Activated naive CD4-positive, alpha-beta T cell treated with anti-CD3 and anti-CD28 coated beads, Interleukin-2, amount 50 U/mL, for 24 hours (primary cell): ENCODE results near the gene TMEM132D.

Source experiments
- H3K27ac Mint-ChIP-seq: one replicate; pipeline ENCODE4 v1.8.0; 2021; ENCODE audit warnings: mild to moderate bottlenecking, mixed read lengths
- H3K27me3 Mint-ChIP-seq: one replicate; pipeline ENCODE4 v1.8.0; 2021; ENCODE audit warnings: mixed read lengths
- H3K36me3 Mint-ChIP-seq: one replicate; pipeline ENCODE4 v1.8.0; 2021; ENCODE audit warnings: mixed read lengths
- H3K4me1 Mint-ChIP-seq: one replicate; pipeline ENCODE4 v1.8.0; 2021; ENCODE audit warnings: mixed read lengths
- H3K4me3 Mint-ChIP-seq: one replicate; pipeline ENCODE4 v1.8.0; 2021; ENCODE audit warnings: mild to moderate bottlenecking, mixed read lengths
- H3K9me3 Mint-ChIP-seq: one replicate; pipeline ENCODE4 v1.8.0; 2021; ENCODE audit warnings: mixed read lengths

Gene TMEM132D

DNA sequence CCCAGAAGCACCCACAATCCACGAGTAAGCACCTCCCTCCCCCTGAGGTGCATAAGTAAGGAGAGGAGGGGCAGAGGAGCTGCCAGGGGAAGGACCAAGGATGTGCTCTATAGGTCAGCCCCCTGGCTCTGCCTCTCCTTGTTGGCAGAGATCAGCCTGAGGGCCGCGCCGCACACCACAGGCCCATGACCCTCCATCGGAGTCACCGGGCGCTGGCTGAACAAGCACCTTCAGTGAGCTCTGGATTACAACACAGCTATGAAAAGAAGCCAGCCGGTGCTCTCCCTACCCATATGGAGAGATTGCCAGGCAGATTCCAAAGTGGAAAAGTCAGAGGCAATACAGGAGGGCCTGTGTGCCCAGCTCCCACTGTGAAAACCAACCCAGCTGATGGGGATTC lies 793.2 kb downstream of the TMEM132D start:
- no peaks in the 10 kb centered on the region for H3K36me3 Mint-ChIP-seq
- H3K27ac Mint-ChIP-seq: no peak overlapping the region
- H3K4me3 Mint-ChIP-seq: no peak overlapping the region
- H3K9me3 Mint-ChIP-seq: peaks cover 9% of the 10 kb centered on the region
- no peaks in the 10 kb centered on the region for H3K4me1 Mint-ChIP-seq
- no peaks in the 10 kb centered on the region for H3K27me3 Mint-ChIP-seq

DNA sequence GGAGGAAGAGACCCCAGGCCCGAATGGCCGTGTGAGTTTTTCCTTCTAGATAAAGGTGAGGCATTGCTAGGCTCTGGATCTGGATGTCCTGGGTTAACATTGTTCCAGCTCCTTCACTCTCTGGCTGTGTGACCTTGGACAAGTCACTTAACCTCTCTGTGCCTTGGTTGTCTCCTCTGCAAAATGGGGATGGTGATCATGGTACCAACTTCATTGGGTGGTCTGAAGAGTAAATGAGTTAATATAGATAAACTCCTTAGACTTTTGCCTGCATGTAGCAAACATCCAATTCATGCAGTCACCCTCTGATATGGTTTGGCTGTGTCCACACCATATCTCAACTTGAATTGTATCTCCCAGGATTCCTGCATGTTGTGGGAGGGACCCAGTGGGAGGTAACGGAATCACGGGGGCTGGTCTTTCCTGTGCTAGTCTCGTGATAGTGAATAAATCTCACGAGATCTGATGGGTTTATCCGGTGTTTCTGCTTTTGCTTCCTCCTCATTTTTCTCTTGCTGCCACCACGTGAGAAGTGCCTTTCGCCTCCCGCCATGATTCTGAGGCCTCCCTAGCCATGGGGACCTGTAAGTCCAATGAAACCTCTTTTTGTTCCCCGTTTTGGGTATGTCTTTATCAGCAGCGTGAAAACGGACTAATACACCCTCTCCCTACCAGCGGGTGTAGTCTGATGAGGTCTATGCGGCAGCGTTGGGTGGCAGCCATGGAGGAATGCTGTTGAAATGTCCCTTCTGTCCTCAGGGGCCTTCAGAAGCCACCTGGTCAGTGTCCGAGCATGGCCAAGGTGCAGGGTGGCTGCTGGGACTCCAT lies 794.4 kb downstream of the TMEM132D start:
- Mint-ChIP-seq H3K4me3 (no peak overlapping the region), H3K27me3 (no peaks in the 10 kb centered on the region), H3K4me1 (no peaks in the 10 kb centered on the region), H3K9me3 (no peaks in the 10 kb centered on the region), H3K36me3 (no peaks in the 10 kb centered on the region), H3K27ac (no peak overlapping the region)

DNA sequence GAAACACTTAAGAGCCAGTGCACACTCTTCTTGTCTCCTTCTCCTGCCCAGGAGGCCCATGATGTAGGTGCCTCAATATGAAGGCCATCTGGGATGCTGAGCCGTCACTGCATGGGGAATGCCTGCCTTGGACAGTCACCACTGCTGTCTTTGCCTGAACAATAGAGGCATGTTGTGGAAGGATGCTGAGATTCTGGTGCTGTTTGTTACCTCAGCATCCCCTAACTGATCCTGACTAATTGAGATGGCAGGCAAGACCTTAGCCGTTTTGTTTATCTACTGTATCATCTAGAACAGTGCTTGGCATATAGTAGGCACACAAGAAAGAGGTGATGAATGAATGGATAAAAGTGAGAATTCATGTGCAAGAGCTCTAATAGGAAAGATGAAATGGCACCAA lies 797.1 kb downstream of the TMEM132D start:
- Mint-ChIP-seq H3K27ac (no peak overlapping the region), H3K36me3 (no peaks in the 10 kb centered on the region), H3K9me3 (peaks cover 4% of the 10 kb centered on the region), H3K4me1 (no peaks in the 10 kb centered on the region), H3K27me3 (no peaks in the 10 kb centered on the region), H3K4me3 (no peak overlapping the region)

DNA sequence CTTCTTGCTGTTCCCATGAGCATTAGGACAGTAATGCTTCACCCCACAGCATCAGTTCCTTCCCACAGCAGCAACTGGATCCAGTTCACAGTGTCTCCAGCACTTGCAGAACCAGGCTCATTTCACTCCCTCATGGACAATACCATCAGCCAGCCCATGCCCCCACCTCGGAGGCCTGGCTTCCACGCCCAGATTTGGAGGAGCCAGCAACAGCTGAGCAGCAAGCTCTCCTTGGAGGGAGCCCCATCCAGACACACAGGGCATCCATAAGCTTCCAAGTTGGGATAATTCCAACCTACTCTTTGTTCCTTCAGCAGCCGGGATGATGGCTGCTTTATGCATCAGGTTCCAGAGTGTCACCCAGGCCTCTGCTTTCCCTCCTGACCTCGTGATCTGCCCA lies 800.6 kb downstream of the TMEM132D start:
- Mint-ChIP-seq H3K27me3 (no peaks in the 10 kb centered on the region), H3K4me3 (no peak overlapping the region), H3K4me1 (no peaks in the 10 kb centered on the region), H3K9me3 (peaks cover 4% of the 10 kb centered on the region), H3K27ac (no peak overlapping the region), H3K36me3 (no peaks in the 10 kb centered on the region)

DNA sequence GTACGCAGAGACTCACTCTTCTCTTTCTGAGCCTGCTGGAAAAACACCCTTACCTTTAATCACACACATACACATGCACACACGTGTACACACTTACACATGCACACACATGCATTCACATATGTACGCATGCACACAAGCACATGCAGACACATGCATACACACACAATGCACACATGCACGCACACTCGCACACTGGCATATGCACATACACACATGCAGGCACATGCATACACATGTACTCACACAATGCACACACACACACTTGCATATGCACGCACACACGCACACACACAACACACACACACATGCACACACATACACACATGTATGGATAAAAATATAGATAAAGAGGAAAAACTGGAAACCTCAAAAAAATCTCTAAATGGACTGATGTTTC lies 801.6 kb downstream of the TMEM132D start:
- H3K27me3 Mint-ChIP-seq: no peaks in the 10 kb centered on the region
- no peaks in the 10 kb centered on the region for H3K4me1 Mint-ChIP-seq
- H3K9me3 Mint-ChIP-seq: peaks cover 4% of the 10 kb centered on the region
- no peak overlapping the region for H3K27ac Mint-ChIP-seq
- H3K36me3 Mint-ChIP-seq: no peaks in the 10 kb centered on the region
- H3K4me3 Mint-ChIP-seq: no peak overlapping the region

DNA sequence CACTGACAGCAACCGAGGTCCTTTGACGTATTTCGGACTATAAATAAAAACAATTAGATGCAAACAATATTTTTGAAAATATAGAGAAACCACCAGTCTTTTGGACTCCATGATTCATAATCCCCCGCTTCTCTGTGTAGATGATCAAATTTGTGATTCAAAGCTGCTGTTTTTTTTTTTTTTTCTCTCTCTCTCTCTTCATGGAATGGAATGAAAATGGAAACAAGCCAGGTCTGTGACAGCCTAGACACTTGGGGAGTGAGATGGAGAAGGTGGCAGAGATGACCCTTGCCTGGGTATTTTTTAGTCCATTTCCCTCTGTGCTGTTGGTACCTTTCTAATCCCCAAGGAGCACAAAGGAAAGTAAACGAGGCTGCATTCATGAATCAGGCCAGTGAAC lies 802.0 kb downstream of the TMEM132D start:
- Mint-ChIP-seq H3K27ac (no peak overlapping the region), H3K9me3 (peaks cover 4% of the 10 kb centered on the region), H3K27me3 (no peaks in the 10 kb centered on the region), H3K4me1 (no peaks in the 10 kb centered on the region), H3K36me3 (no peaks in the 10 kb centered on the region), H3K4me3 (no peak overlapping the region)

DNA sequence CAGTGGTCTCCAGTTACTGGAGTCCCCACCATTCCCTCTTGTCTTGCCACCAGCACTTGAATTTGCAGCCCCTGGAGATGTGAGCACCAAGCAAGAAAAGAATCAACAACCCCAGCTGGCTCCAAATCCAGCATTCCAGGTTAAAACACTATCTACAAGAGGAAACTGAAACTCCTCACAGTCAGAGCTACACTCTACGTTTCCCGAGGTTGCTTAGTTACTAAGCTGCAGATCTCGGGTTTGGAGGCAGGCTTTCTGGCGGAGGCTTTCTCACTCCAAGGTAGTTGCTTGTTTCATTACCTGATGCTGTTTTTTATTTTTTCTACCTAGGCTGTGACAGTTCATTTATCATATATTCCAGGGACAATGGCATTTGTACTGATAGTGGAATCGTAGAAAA lies 802.4 kb downstream of the TMEM132D start:
- H3K27me3 Mint-ChIP-seq: no peaks in the 10 kb centered on the region
- H3K9me3 Mint-ChIP-seq: peaks cover 4% of the 10 kb centered on the region
- H3K4me1 Mint-ChIP-seq: no peaks in the 10 kb centered on the region
- H3K27ac Mint-ChIP-seq: no peak overlapping the region
- no peak overlapping the region for H3K4me3 Mint-ChIP-seq
- H3K36me3 Mint-ChIP-seq: no peaks in the 10 kb centered on the region

DNA sequence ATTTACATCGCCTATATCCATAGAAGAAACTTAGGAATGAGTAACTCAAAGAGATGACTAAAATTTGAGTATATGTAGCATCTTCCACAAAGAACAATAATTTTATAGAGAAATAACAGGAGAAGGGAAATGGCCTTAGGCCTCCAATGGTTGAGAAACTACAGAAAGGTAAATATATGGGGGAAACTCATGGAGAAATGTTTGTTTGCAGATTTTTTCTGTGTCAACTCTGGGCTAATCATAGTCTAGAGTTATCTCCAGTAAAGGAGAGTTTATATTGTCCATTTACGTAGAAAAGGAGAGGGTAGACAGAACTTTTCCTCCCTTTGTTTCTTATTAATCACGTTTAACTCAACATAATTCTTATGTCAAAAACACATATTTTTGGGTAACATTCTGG lies 806.4 kb downstream of the TMEM132D start:
- no peak overlapping the region for H3K4me3 Mint-ChIP-seq
- H3K27me3 Mint-ChIP-seq: no peaks in the 10 kb centered on the region
- H3K9me3 Mint-ChIP-seq: no peaks in the 10 kb centered on the region
- no peak overlapping the region for H3K27ac Mint-ChIP-seq
- no peaks in the 10 kb centered on the region for H3K36me3 Mint-ChIP-seq
- H3K4me1 Mint-ChIP-seq: no peaks in the 10 kb centered on the region

DNA sequence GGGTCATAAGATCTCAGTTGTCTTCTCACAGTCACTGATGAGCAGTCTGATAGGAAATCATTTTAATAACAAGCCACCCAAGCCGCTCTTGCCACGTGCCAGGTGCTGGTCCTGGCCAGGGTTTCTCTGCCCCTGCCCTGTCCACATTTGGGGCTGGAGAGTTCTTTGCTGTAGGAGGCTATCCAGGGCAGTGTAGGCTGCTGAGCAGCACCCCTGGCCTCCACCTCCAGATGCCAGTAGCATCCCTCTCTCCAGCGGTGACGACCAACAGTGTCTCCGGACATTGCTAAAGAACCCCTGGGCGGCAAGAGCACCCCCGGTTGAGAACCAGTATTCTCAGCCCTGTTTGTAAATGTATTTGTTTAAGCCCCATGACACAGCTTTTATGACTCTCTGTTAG lies 806.9 kb downstream of the TMEM132D start:
- Mint-ChIP-seq H3K4me1 (no peaks in the 10 kb centered on the region), H3K36me3 (no peaks in the 10 kb centered on the region), H3K4me3 (no peak overlapping the region), H3K9me3 (no peaks in the 10 kb centered on the region), H3K27ac (no peak overlapping the region), H3K27me3 (no peaks in the 10 kb centered on the region)

DNA sequence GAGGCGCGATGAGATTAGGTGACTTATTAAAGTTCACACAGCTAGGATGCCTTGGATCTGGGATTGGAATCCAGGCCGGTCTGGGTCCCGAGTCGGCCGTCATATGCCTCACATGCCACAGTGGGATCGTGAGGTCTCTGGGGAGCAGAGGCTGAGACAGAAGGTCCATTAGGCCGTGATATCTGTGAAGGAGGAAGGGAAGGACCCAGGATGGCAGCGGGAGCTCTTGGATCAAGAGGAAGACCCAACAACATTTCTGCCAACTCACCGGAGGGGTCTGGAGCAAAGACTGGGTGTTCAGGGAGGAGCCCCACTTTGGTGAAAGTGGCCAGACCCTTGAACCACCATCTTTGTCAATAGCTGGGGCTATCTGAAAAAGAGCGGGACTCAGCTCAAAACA lies 807.6 kb downstream of the TMEM132D start:
- H3K4me3 Mint-ChIP-seq: no peak overlapping the region
- H3K36me3 Mint-ChIP-seq: no peaks in the 10 kb centered on the region
- H3K4me1 Mint-ChIP-seq: no peaks in the 10 kb centered on the region
- H3K27ac Mint-ChIP-seq: no peak overlapping the region
- H3K9me3 Mint-ChIP-seq: no peaks in the 10 kb centered on the region
- H3K27me3 Mint-ChIP-seq: no peaks in the 10 kb centered on the region

DNA sequence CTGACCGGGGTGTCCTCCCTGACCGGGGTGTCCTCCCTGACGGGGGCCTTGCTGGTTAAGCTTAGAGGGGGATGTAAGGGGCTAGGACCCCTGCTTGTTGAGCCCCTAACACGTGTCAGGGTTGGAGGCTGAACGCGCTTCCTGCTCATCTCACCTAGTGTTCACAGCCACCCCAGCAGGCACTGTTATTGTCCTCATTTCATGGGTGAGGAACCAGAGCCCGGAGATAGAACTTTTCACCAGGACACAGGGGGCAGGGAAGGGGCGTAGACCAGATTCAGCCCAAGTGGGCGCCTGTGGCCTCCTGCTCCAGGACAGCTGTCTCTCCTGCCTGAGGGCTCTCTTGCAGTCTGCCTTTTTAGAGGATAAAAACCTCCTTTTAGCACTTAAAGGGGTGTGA lies 814.2 kb downstream of the TMEM132D start:
- H3K36me3 Mint-ChIP-seq: no peaks in the 10 kb centered on the region
- no peaks in the 10 kb centered on the region for H3K9me3 Mint-ChIP-seq
- H3K27ac Mint-ChIP-seq: no peak overlapping the region
- H3K27me3 Mint-ChIP-seq: no peaks in the 10 kb centered on the region
- no peaks in the 10 kb centered on the region for H3K4me1 Mint-ChIP-seq
- H3K4me3 Mint-ChIP-seq: no peak overlapping the region

DNA sequence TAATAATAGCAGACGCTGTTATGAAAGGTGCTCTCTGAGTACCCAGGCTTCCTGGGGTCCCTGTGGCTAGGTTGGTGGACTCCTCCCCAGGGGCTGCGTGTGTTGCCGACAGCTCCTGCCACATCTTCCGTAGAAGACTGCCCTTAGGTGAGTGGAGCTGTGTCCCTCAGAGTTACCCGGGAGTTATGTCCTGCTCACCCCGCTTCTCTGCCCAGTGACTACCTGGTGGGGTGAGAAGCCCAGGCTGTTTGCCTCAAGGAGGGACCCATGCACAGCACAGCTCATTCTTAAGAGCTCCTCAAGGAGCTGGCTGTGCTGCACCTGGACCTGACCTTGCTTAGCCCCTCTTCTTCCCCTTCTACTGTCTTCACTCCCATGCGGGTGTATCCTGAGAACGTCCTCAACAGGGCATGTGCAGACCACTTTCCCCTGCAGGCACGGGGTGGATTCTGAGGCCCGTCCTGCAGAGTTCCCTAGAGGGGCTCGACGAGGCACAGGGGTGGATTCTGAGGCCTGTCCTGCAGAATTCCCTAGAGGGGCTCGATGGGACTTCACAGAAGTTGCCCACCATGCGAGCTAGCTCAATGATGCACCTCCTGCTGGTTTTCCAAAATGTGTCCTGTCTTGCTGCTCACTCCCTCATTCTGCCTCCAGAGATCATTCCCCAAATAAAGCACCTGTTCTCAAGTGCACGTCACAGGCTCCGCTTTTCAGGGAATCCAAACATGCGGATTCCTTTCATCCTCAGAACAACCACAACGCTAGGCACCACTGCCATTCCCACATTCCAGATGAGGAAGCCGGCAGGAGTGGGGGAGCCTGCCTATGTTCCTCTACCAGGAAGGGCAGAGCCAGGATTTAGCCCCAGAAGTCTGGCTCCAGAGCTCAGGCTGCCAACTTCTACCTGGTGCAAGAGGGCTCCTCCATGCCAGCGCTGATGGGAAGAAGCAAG lies 818.7 kb downstream of the TMEM132D start:
- H3K4me3 Mint-ChIP-seq: no peak overlapping the region
- no peaks in the 10 kb centered on the region for H3K4me1 Mint-ChIP-seq
- H3K27ac Mint-ChIP-seq: no peak overlapping the region
- H3K27me3 Mint-ChIP-seq: no peaks in the 10 kb centered on the region
- no peaks in the 10 kb centered on the region for H3K36me3 Mint-ChIP-seq
- H3K9me3 Mint-ChIP-seq: no peaks in the 10 kb centered on the region

DNA sequence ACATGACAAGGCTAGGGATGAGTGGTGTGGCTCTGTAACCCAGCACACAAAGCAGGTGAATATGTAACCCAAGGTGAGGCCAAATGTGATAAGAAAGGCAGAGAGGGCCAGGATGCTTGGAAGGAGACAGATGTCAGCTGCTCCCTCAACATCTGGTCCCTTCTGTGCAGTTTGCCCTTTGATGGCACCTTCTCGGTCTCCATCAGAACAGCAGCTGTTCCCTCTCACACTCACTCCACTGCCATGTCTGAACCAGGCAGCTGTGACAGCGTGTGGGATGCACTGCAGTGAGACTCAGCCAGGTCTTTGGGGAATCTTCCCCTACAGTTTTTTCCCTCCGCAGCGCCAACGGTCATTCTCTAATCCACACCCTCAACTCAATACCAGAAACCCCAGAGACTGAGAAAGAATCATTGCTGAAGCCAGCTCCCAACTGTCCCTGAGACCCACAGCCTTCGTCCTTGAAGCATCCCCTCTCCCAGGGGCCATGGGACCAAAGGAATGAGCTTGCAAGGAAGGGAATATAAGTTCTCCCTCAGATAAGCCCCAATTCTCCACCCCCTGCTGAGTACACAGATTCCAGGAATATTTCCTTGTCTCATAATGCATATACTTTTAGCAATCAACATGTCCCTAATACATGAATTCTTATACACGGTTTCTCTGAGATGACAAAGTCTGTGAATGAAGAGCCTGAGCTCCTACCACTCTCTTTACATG lies 820.5 kb downstream of the TMEM132D start:
- Mint-ChIP-seq H3K36me3 (no peaks in the 10 kb centered on the region), H3K27me3 (no peaks in the 10 kb centered on the region), H3K27ac (no peak overlapping the region), H3K9me3 (no peaks in the 10 kb centered on the region), H3K4me1 (no peaks in the 10 kb centered on the region), H3K4me3 (no peak overlapping the region)

DNA sequence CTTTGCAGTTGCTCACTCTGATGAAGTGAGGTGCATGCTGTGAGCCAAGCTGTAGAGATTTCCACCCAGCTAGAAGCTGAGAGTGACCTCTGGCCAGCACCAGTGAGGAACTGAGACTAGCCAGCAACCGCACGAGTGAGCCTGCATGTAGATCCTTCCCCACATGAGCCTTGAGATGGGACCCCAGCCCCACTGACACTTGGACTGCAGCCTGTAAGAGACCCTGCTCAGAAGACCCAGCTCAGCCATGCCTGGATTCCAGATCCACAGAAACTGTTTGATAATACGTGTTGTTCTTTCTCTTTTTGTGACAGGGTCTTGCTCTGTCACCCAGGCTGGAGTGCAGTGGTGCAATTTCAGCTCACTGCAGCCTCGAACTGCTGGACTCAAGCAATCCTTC lies 821.4 kb downstream of the TMEM132D start:
- Mint-ChIP-seq H3K9me3 (no peaks in the 10 kb centered on the region), H3K4me1 (no peaks in the 10 kb centered on the region), H3K4me3 (no peak overlapping the region), H3K36me3 (no peaks in the 10 kb centered on the region), H3K27ac (no peak overlapping the region), H3K27me3 (no peaks in the 10 kb centered on the region)

DNA sequence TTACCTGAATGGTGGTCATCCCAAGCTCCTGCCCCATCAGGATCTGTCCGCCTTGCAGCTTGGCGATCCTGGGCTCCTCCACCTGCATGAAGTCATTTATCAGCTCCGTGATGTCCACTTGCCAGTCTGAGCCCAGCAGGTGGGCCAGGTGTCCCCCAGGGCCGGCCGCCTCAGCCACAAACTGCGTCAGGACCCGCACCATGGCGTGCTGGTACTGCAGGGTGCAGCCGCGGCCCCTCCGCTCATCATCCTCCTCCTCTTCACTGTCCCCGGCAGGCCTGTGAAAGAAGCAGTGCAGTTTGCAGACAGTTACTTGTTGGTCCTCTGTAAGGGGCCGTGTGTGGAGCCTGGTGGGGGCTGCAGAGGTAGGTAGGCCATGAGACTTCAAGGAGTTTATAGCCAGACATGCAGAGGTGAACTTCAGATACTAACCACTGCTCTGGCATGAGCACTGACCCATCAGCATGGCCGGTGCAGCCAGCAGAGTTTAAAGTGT lies 822.0 kb downstream of the TMEM132D start:
- no peaks in the 10 kb centered on the region for H3K4me1 Mint-ChIP-seq
- H3K36me3 Mint-ChIP-seq: no peaks in the 10 kb centered on the region
- no peaks in the 10 kb centered on the region for H3K9me3 Mint-ChIP-seq
- H3K4me3 Mint-ChIP-seq: no peak overlapping the region
- no peak overlapping the region for H3K27ac Mint-ChIP-seq
- H3K27me3 Mint-ChIP-seq: no peaks in the 10 kb centered on the region
